Spleen (tissue), 11 donors: Measurements from ENCODE around the gene ZNF503. TPM values are rescaled to one million over a fixed set of nuclear protein-coding genes. Genes with fewer than 3 reads are reported as not detected.

ENCODE experiments used
- DNase-seq: peaks from one replicate; pipeline ENCODE4 v3.0.0-alpha.2; 2020
- H3K27ac ChIP-seq, 8 donors: fragments of 200-600 bp; sonication (generic) in 7 of 8; 1 replicate in 4 of 8; 2 replicates in 4 of 8; pipeline versions ENCODE4 v1.5.0 to v1.8.0; 2016 to 2021; ENCODE audit warnings: inconsistent platforms in 4 of 8, mild to moderate bottlenecking in 4 of 8, moderate library complexity in 1 of 8
- H3K27me3 ChIP-seq, 7 donors: fragments of 200-600 bp; sonication (generic) in 6 of 7; replicated peaks in 1 of 7; 1 replicate in 4 of 7; 2 replicates in 3 of 7; pipeline versions ENCODE4 v1.5.0 to v1.8.0; 2016 to 2021; ENCODE audit warnings: inconsistent platforms in 3 of 7, mild to moderate bottlenecking in 1 of 7
- H3K36me3 ChIP-seq, 6 donors: fragments of 200-600 bp; sonication (generic) in 5 of 6; 1 replicate in 4 of 6; 2 replicates in 2 of 6; pipeline versions ENCODE4 v1.5.0 to v1.8.0; 2016 to 2021; ENCODE audit warnings: inconsistent platforms in 2 of 6
- H3K4me1 ChIP-seq, 6 donors: fragments of 200-600 bp; sonication (generic) in 5 of 6; 1 replicate in 3 of 6; 2 replicates in 3 of 6; pipeline versions ENCODE4 v1.5.0 to v1.8.0; 2016 to 2021; ENCODE audit warnings: inconsistent platforms in 3 of 6
- H3K4me3 ChIP-seq, 8 donors: fragments of 200-600 bp; sonication (generic) in 7 of 8; 1 replicate in 4 of 8; 2 replicates in 4 of 8; pipeline versions ENCODE4 v1.5.0 to v1.8.0; 2016 to 2021; ENCODE audit warnings: inconsistent platforms in 4 of 8, mild to moderate bottlenecking in 4 of 8, moderate library complexity in 2 of 8
- H3K9me3 ChIP-seq, 8 donors: fragments of 200-600 bp; sonication (generic) in 7 of 8; 1 replicate in 4 of 8; 2 replicates in 4 of 8; pipeline versions ENCODE4 v1.5.0 to v1.8.0; 2016 to 2021; ENCODE audit warnings: inconsistent platforms in 4 of 8
- CTCF ChIP-seq, 11 experiments: fragments of 200-600 bp in 7 of 11; fragments of 450-650 bp in 4 of 11; sonication (generic) in 4 of 11; IDR thresholded peaks in 8 of 11; conservative IDR thresholded peaks in 3 of 11; 1 replicate in 7 of 11; 2 replicates in 4 of 11; pipeline versions ENCODE4 v1.4.0 to v1.8.0; 2016 to 2021; ENCODE audit warnings: antibody characterized with exemption in 11 of 11, inconsistent platforms in 4 of 11, mild to moderate bottlenecking in 1 of 11
- POLR2A ChIP-seq, 3 donors: fragments of 450-650 bp; IDR thresholded peaks; one replicate each; pipeline ENCODE4 v1.5.1; 2017; ENCODE audit warnings: antibody characterized with exemption in 3 of 3, mild to moderate bottlenecking in 1 of 3
- POLR2AphosphoS5 ChIP-seq, 3 donors: sonication (generic); formaldehyde crosslinking; IDR thresholded peaks; one replicate each; pipeline ENCODE4 v1.5.1; 2017; ENCODE audit warnings: antibody characterized with exemption in 3 of 3
- WGBS, 5 donors: extraction: QIAGEN DNeasy Blood & Tissue Kit in 3 of 5; methylation state at CpG; one replicate each; pipeline versions ENCODE4 v1.1.5 to v1.1.7; 2013 to 2018; 5-methylcytosine and 5-hydroxymethylcytosine counted together
- intact Hi-C: fragments of 100-400 bp; cut with DNase I; formaldehyde crosslinking; loops from one replicate; pipeline ENCODE4 v1.15.0; 2023; ENCODE audit warnings: low total_unique reads
- polyA plus RNA-seq, 3 donors: library from polyadenylated mRNA; stranded (reverse); fragments of 200-250 nt; gene quantifications; one replicate each; pipeline ENCODE4 v1.2.1, GENCODE V29; 2013
- total RNA-seq, 7 donors: library from RNA; depleted of rRNA in 3 of 7; stranded (reverse); fragments of >200 nt in 3 of 7; fragmentation: NEBNext Ultra II Directional in 4 of 7; extraction: Animal tissue kit (Norgen Biotek cat#: 25700) in 4 of 7; gene quantifications; one replicate each; pipeline versions ENCODE4 v1.1.0 to v1.2.1, GENCODE V29; 2016 to 2021
- donor health status: healthy with polysubstance abuse.
- donor health status: DM: no; HTN: no; CAD: no; lungs with moderate emphysema.
- donor health status: DM: no; HTN: no; CAD: no.
- donor health status: Bipolar disorder and iron deficiency.
- donor health status: healthy.
- donor health status: DM: no; HTN: no; CAD: no.
- donor health status: DM: yes; HTN: yes; CAD: no.

Gene ZNF503
- total and polyA plus RNA-seq, 10 donors = 3.2 to 25.6 (median 9.3) TPM

GRCh38 chr10:75407713-75408508 is 6.3 kb upstream of the ZNF503 start:
- Histone ChIP-seq H3K27ac (peak overlapping the region in 7 of 8 donors; percentile 75 to 83 (median 80)), H3K27me3 (peaks cover 0 to 84% (median 62%) of the 10 kb centered on the region in 7 donors), H3K36me3 (no peaks in the 10 kb centered on the region), H3K4me3 (peak overlapping the region; percentile 29 to 80 (median 64)), H3K9me3 (no peaks in the 10 kb centered on the region), H3K4me1 (peaks cover 12 to 64% (median 50%) of the 10 kb centered on the region in 6 donors)
- no peak for TF ChIP-seq CTCF (IDR thresholded peaks at IDR 0.05 in 8 of 11, conservative IDR thresholded peaks at IDR 0.05 in 3 of 11)
- peak in 2 of 3 donors; percentile 29 to 42 for TF ChIP-seq POLR2AphosphoS5 (IDR thresholded peaks at IDR 0.05)
- no peak for DNase-seq
- intact Hi-C loops = loop anchor here (10.0 kb wide), 2 partner anchors 897 to 1577 kb away; no protein-coding TSS in a partner anchor
- 3 to 10% (median 5%) methylated on average over 39 to 68 of the region's 68 CpGs for WGBS, 5 donors

- H3K9me3 ChIP-seq = no peaks in the 10 kb centered on the region
- no peak for TF ChIP-seq POLR2AphosphoS5 (IDR thresholded peaks at IDR 0.05)
- peaks cover 12 to 70% (median 56%) of the 10 kb centered on the region in 6 donors for H3K4me1 ChIP-seq
- peak overlapping the region in 3 of 8 donors; percentile 77 to 83 (median 81) for H3K27ac ChIP-seq
- WGBS, 5 donors = 36 to 46% (median 43%) methylated on average over 36 to 37 of the region's 37 CpGs
- H3K27me3 ChIP-seq = peaks cover 0 to 91% (median 64%) of the 10 kb centered on the region in 7 donors
- peak overlapping the region in 6 of 8 donors; percentile 50 to 80 (median 64) for H3K4me3 ChIP-seq
- intact Hi-C loops = loop anchor here (10.0 kb wide), 2 partner anchors 898 to 1578 kb away; no protein-coding TSS in a partner anchor
- DNase-seq = no peak
- no peaks in the 10 kb centered on the region for H3K36me3 ChIP-seq
Observed at GRCh38 chr10:75407224-75407712, 5.7 kb upstream of the ZNF503 start.

DNA sequence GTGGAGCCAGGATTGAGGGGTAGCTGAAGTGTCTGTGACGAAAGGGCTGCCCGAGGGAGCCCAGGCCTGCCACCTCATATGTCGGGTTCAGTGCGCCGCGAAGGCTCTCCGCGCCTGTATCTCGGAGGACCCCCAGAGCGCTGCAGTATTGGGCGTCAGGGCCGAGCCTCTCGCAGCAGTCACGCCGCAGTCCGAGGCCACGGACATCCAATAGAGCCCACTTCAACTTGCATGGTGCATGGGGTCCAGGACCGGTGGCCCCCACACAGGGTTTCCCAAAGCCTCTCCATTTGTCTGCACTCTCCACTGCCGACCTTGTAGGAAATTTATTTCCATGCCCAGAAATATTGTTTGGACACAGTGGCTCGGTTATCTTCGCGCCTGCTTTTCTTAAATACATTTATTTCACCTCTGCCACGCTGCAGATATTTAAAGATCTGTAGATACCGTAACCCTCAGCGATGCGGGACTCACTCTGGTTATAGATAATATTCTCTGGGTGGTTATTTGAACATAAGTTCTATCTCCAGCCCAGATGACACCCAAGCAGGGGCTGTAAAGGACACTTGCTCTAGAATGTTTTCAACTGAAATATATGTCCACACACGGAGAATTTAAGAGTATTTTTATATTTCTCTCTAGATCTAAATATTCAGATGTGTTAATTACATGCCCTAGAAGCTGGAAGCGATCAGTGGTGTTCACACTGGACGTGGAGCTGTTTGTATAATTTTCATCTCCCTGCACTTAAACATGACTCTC is 5.1 kb upstream of the ZNF503 start:
- intact Hi-C loops = loop anchor here (10.0 kb wide), 2 partner anchors 898 to 1578 kb away; no protein-coding TSS in a partner anchor
- no peaks in the 10 kb centered on the region for H3K36me3 ChIP-seq
- peak overlapping the region in 1 of 8 donors; percentile 80 for H3K4me3 ChIP-seq
- H3K27ac ChIP-seq = no peak overlapping the region
- WGBS, 5 donors = 94 to 98% (median 95%) methylated on average over 19 to 29 of the region's 29 CpGs
- no peaks in the 10 kb centered on the region for H3K9me3 ChIP-seq
- H3K27me3 ChIP-seq = peaks cover 0 to 97% (median 66%) of the 10 kb centered on the region in 7 donors
- no peak for DNase-seq
- no peak for TF ChIP-seq CTCF (IDR thresholded peaks at IDR 0.05 in 8 of 11, conservative IDR thresholded peaks at IDR 0.05 in 3 of 11)
- TF ChIP-seq POLR2A (IDR thresholded peaks at IDR 0.05) = no peak
- TF ChIP-seq POLR2AphosphoS5 (IDR thresholded peaks at IDR 0.05) = no peak
- H3K4me1 ChIP-seq = peaks cover 12 to 76% (median 62%) of the 10 kb centered on the region in 6 donors

DNA sequence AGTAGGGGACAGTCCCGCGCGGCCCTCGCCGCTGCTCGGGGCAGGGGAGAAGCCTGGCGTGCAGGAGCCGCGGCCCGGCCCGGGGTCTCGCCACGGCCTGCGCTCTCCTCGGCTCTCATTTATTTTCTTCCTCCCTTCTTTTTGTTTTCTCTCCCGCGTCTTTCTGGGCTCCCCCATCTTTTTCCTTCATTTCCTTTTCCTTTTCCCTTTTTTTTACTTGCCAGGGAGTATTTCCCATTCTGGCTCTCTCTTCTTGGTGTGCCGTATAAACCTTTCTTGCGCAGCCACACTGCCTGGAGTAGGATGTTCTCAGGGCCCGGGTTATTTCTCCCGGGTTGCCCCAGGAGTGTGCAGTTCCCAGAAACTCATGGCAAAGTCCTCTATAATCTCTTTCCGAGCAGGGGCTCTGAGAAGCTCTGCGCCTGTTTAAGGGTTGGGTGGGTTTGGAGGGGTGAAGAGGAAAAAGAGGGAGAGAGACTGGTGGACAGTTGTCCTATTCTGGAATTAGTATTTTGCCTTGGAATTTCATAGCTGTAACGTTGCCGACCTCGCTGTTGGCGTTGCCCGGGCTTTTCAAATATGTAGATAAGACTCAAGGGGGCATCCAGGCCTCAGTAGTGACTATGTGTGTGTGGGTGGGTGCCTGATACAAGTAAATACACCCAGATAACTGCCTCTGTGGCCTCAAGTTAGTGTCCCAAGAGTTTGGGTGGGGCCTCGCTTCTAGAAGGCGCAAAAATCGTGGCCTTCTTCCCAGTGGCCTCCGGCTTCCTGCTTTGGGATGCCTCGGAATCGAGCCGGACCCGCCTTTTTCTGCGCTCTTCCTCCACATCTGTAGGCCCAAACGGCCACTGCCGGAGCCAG is 4.3 kb upstream of the ZNF503 start:
- H3K9me3 ChIP-seq = no peaks in the 10 kb centered on the region
- no peak for TF ChIP-seq POLR2AphosphoS5 (IDR thresholded peaks at IDR 0.05)
- no peak for TF ChIP-seq POLR2A (IDR thresholded peaks at IDR 0.05)
- TF ChIP-seq CTCF (IDR thresholded peaks at IDR 0.05 in 8 of 11, conservative IDR thresholded peaks at IDR 0.05 in 3 of 11) = no peak
- intact Hi-C loops = loop anchor here (10.0 kb wide), 2 partner anchors 899 to 1579 kb away; no protein-coding TSS in a partner anchor
- peak overlapping the region in 1 of 8 donors; percentile 90 for H3K4me3 ChIP-seq
- H3K27me3 ChIP-seq = peaks cover 0 to 100% (median 74%) of the 10 kb centered on the region in 7 donors
- no peak overlapping the region for H3K27ac ChIP-seq
- no peaks in the 10 kb centered on the region for H3K36me3 ChIP-seq
- 84 to 86% (median 85%) methylated on average over 38 to 39 of the region's 39 CpGs for WGBS, 5 donors
- H3K4me1 ChIP-seq = peaks cover 12 to 85% (median 70%) of the 10 kb centered on the region in 6 donors
- DNase-seq = no peak
